ENCODE data around the gene CPXM1.

CPXM1 gene

GRCh38 chr20:2749951-2750490, 50.4 kb downstream of the CPXM1 start:
- Histone ChIP-seq H3K9me3 (ENCODE audit: control insufficient read depth in 1 of 2, low read length in 2 of 2) (no peaks in the 10 kb centered on the region), H3K36me3 (ENCODE audit: control insufficient read depth in 1 of 2, insufficient read depth in 2 of 2, low read length in 2 of 2) (no peaks in the 10 kb centered on the region), H3K4me1 (ENCODE audit: control insufficient read depth in 1 of 2, insufficient read depth in 2 of 2, low read length in 2 of 2) (peaks cover 15 to 30% of the 10 kb centered on the region in 2 donors), H3K9ac (ENCODE audit: low read depth in 1 of 2, low read length in 2 of 2) (no peak overlapping the region), H3K27ac (ENCODE audit: low read depth, low read length) (no peak overlapping the region), H3K4me3 (ENCODE audit: low read depth in 1 of 2, low read length in 2 of 2) (peak overlapping the region in 1 of 2 donors; percentile 64), H3K27me3 (ENCODE audit: control insufficient read depth in 1 of 2, insufficient read depth in 2 of 2, low read length in 2 of 2) (peaks cover 37 to 41% of the 10 kb centered on the region in 2 donors)

DNA sequence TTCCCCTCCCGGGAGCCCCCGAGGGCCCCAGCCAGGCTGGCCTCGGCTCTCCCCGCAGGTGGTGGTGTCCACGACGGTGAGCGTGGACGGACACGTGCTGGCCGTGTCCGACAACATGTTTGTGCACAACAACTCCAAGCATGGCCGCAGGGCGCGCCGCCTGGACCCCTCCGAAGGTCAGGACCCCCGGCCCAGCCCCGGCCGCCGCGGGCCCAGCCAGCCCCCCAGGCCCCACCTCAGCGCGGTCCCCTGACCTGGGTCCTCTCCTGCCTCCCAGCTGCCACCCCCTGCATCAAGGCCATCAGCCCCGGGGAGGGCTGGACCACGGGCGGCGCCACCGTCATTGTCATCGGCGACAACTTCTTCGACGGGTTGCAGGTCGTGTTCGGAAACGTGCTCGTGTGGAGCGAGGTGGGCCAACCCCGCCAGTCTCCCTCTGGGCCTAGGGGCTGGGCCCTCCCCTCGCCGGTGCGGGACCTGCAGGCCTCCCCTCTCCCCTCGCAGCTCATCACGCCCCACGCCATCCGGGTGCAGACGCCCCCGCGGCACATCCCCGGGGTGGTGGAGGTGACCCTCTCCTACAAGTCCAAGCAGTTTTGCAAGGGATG, 51.0 kb downstream of the CPXM1 start:
- Histone ChIP-seq H3K27ac (ENCODE audit: low read depth, low read length) (no peak overlapping the region), H3K27me3 (ENCODE audit: control insufficient read depth in 1 of 2, insufficient read depth in 2 of 2, low read length in 2 of 2) (peaks cover 33 to 35% of the 10 kb centered on the region in 2 donors), H3K36me3 (ENCODE audit: control insufficient read depth in 1 of 2, insufficient read depth in 2 of 2, low read length in 2 of 2) (no peaks in the 10 kb centered on the region)

DNA sequence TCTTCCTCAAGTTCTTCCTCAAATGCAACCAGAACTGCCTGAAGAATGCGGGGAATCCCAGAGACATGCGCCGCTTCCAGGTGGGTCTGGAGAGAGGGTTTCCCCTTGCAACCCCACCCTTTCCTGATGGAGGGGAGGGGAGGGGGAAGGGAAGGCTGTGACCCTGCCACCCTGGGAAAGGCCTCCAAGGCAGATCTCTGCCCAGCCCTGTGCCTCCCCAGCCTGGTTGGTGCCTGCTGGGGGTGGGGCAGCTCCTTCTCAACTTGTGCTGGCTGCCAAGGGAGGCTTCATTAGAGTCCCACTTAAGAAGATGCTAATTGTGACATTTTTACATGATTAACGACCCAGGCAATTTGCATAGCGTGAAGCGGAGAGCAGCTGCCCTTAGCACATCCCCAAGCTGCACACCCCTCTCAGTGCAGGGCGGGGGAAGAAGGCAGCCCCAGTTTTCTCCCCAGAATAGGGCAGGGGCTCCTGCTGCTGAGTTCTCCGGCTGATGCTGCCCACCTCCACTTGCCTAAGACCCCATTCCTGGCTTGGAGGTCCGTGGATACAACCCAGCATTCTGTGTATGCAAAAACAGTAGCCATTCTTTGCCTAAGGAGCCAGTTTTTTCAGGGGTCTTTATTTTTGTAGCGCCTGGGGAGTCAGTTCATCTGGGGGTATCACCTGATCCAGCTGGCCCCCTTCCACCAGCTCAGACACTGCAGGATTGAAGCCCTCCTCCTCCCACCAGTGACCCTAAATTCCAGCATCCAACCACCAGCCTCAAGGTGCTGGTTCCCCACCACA, 51.7 kb downstream of the CPXM1 start:
- Histone ChIP-seq H3K4me1 (ENCODE audit: control insufficient read depth in 1 of 2, insufficient read depth in 2 of 2, low read length in 2 of 2) (peaks cover 15 to 30% of the 10 kb centered on the region in 2 donors), H3K27me3 (ENCODE audit: control insufficient read depth in 1 of 2, insufficient read depth in 2 of 2, low read length in 2 of 2) (peaks cover 27 to 28% of the 10 kb centered on the region in 2 donors), H3K9ac (ENCODE audit: low read depth in 1 of 2, low read length in 2 of 2) (no peak overlapping the region), H3K4me3 (ENCODE audit: low read depth in 1 of 2, low read length in 2 of 2) (no peak overlapping the region), H3K9me3 (ENCODE audit: control insufficient read depth in 1 of 2, low read length in 2 of 2) (no peaks in the 10 kb centered on the region), H3K27ac (ENCODE audit: low read depth, low read length) (no peak overlapping the region), H3K36me3 (ENCODE audit: control insufficient read depth in 1 of 2, insufficient read depth in 2 of 2, low read length in 2 of 2) (no peaks in the 10 kb centered on the region)

More for the DNA sequence above, 51.0 kb downstream of the CPXM1 start:
- Histone ChIP-seq H3K9ac (ENCODE audit: low read depth in 1 of 2, low read length in 2 of 2) (no peak overlapping the region), H3K4me3 (ENCODE audit: low read depth in 1 of 2, low read length in 2 of 2) (no peak overlapping the region), H3K4me1 (ENCODE audit: control insufficient read depth in 1 of 2, insufficient read depth in 2 of 2, low read length in 2 of 2) (peaks cover 15 to 30% of the 10 kb centered on the region in 2 donors), H3K9me3 (ENCODE audit: control insufficient read depth in 1 of 2, low read length in 2 of 2) (no peaks in the 10 kb centered on the region)

DNA sequence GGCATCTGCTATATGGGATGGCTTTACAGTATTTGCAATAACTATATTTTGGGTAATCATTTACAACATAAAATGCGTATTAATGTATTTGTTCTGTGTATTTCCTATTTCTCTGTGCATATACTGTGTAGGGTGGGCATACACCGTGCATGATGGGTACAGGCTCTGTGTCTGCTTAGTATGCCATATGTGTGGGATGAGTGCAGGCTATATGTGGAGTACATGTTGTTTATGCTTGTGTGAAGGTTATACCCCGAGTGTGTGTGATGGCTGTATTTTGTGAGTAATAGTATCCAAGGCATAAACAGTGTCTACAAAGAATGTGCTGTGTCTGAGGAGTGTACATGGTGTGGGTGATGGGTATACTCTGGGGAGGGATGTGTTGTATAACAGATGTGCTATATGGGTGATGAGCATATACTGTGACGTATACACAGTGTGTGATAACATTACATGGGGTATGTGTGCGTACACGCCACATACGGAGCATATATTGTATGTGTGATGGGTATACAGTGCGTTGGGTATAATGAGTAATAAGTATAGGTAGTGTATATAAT, 52.7 kb downstream of the CPXM1 start:
- no peaks in the 10 kb centered on the region for H3K36me3 ChIP-seq (ENCODE audit: control insufficient read depth in 1 of 2, insufficient read depth in 2 of 2, low read length in 2 of 2)
- H3K9me3 ChIP-seq (ENCODE audit: control insufficient read depth in 1 of 2, low read length in 2 of 2): no peaks in the 10 kb centered on the region
- no peak overlapping the region for H3K9ac ChIP-seq (ENCODE audit: low read depth in 1 of 2, low read length in 2 of 2)
- H3K4me3 ChIP-seq (ENCODE audit: low read depth in 1 of 2, low read length in 2 of 2): no peak overlapping the region
- H3K4me1 ChIP-seq (ENCODE audit: control insufficient read depth in 1 of 2, insufficient read depth in 2 of 2, low read length in 2 of 2): peaks cover 15 to 24% of the 10 kb centered on the region in 2 donors
- no peak overlapping the region for H3K27ac ChIP-seq (ENCODE audit: low read depth, low read length)
- peaks cover 18% of the 10 kb centered on the region in 2 donors for H3K27me3 ChIP-seq (ENCODE audit: control insufficient read depth in 1 of 2, insufficient read depth in 2 of 2, low read length in 2 of 2)

DNA sequence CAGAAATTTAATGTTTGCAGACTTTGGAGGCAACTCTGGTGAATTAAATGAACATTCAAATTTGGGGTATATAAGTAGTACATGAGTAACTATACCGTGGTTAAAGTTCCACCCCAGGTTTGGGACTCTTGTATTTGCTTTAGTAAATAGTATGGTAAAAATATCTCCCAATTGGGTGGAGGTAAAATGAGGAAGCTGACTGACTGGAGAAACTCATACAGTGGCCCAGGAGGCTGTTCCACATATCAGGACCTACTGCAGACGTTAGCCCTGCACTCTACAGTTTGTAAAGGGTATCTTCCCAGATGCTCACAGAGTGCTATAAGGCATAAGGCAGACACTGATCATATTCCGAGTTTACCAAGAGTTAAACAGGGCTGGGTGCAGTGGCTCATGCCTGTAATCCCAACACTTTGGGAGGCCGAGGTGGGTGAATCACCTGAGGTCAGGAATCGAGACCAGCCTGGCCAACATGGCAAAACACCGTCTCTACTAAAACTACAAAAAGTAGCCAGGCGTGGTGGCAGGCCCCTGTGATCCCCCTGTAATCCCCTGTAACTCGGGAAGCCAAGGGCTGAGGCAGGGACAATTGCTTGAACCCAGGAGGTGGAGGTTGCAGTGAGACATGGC, 53.7 kb downstream of the CPXM1 start:
- H3K9ac ChIP-seq (ENCODE audit: low read depth in 1 of 2, low read length in 2 of 2): no peak overlapping the region
- no peaks in the 10 kb centered on the region for H3K9me3 ChIP-seq (ENCODE audit: control insufficient read depth in 1 of 2, low read length in 2 of 2)
- peaks cover 14 to 15% of the 10 kb centered on the region in 2 donors for H3K27me3 ChIP-seq (ENCODE audit: control insufficient read depth in 1 of 2, insufficient read depth in 2 of 2, low read length in 2 of 2)
- H3K36me3 ChIP-seq (ENCODE audit: control insufficient read depth in 1 of 2, insufficient read depth in 2 of 2, low read length in 2 of 2): no peaks in the 10 kb centered on the region
- H3K4me3 ChIP-seq (ENCODE audit: low read depth in 1 of 2, low read length in 2 of 2): no peak overlapping the region
- no peak overlapping the region for H3K27ac ChIP-seq (ENCODE audit: low read depth, low read length)
- peaks cover 15 to 19% of the 10 kb centered on the region in 2 donors for H3K4me1 ChIP-seq (ENCODE audit: control insufficient read depth in 1 of 2, insufficient read depth in 2 of 2, low read length in 2 of 2)

DNA sequence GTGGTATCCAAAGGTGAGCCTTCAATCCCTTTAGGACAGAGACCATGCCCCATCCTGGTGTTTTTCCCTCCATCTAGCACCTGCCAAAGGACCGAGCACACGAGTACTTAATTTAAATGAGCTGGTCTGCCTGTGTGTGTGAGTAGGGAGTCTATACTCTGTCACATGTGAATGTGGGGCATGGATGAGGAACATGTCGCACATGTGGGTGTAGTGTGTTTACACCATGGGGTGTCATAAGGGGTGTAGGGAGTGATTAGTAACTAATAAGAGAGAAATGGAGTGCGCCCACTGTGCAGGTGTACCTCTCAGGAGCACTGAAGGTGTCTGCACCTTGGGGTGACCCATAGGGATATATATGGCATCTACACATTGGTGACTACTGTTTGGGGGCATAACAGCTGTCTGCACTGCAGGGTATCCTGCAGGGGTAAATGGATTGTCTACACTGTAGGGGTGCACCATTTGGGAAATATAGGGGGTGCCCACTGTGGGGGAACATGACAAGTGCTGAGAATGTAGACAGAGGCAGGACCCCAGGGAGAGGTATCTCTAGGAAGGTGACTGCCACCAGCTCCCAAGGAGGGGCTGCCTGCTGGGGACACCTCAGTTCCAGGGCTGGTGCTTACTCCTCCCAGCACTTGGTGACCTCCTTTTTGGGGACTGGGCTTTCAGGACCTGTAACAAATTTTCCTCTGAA, 54.3 kb downstream of the CPXM1 start:
- Histone ChIP-seq H3K36me3 (ENCODE audit: control insufficient read depth in 1 of 2, insufficient read depth in 2 of 2, low read length in 2 of 2) (no peaks in the 10 kb centered on the region), H3K4me1 (ENCODE audit: control insufficient read depth in 1 of 2, insufficient read depth in 2 of 2, low read length in 2 of 2) (peaks cover 11 to 15% of the 10 kb centered on the region in 2 donors), H3K27ac (ENCODE audit: low read depth, low read length) (no peak overlapping the region), H3K27me3 (ENCODE audit: control insufficient read depth in 1 of 2, insufficient read depth in 2 of 2, low read length in 2 of 2) (peaks cover 14 to 15% of the 10 kb centered on the region in 2 donors), H3K4me3 (ENCODE audit: low read depth in 1 of 2, low read length in 2 of 2) (no peak overlapping the region), H3K9ac (ENCODE audit: low read depth in 1 of 2, low read length in 2 of 2) (no peak overlapping the region), H3K9me3 (ENCODE audit: control insufficient read depth in 1 of 2, low read length in 2 of 2) (no peaks in the 10 kb centered on the region)

DNA sequence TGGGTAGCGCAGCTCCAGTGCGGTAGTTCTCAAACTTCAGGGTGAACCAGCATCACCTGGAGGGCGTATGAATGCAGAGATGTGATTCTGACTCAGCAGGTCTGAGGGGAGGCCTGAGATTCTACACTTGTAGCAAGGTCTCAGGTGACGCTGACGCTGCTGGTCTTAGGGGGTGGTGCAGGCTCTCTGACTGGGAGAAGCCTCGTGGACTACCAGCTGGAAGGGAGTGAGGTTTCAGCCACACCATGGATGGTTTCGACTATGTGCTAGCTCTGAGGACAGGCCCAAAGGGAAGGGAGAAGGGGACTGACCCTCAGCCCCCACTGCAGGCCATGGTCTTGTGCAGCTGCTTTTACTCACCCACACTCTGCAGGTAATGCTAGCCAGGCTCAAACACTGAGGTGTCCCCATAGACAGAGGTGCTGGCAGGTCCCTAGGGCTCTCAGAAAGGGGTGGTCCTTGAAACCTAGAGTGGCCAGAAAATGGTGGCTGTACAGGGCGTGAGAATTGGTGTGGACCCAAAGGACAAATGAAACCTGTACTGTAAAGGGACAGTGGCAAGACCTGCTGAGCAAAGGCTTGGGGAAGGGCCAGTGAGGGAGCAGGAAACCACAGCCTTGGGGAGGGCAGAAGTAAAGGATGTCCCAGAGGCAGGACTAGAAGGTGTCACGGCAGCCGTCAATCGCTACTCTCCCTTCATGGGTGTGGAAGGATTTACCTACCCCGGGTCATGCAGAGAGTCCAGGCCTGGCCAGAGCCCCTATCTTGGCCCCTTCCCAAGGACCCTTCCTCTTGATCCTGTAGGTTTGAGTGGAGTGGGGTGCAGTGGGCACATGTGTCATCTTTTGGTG, 55.1 kb downstream of the CPXM1 start:
- H3K4me1 ChIP-seq (ENCODE audit: control insufficient read depth in 1 of 2, insufficient read depth in 2 of 2, low read length in 2 of 2): peaks cover 3 to 8% of the 10 kb centered on the region in 2 donors
- H3K36me3 ChIP-seq (ENCODE audit: control insufficient read depth in 1 of 2, insufficient read depth in 2 of 2, low read length in 2 of 2): no peaks in the 10 kb centered on the region
- no peaks in the 10 kb centered on the region for H3K9me3 ChIP-seq (ENCODE audit: control insufficient read depth in 1 of 2, low read length in 2 of 2)
- no peak overlapping the region for H3K4me3 ChIP-seq (ENCODE audit: low read depth in 1 of 2, low read length in 2 of 2)
- peaks cover 11 to 15% of the 10 kb centered on the region in 2 donors for H3K27me3 ChIP-seq (ENCODE audit: control insufficient read depth in 1 of 2, insufficient read depth in 2 of 2, low read length in 2 of 2)
- H3K27ac ChIP-seq (ENCODE audit: low read depth, low read length): no peak overlapping the region
- no peak overlapping the region for H3K9ac ChIP-seq (ENCODE audit: low read depth in 1 of 2, low read length in 2 of 2)

All from duodenal mucosa (tissue), 2 donors.